Lower lobe of right lung (tissue), 2 donors: ENCODE measurements around the gene HSFX2. TPM values are rescaled to one million over a fixed set of nuclear protein-coding genes. Genes with fewer than 3 reads are reported as not detected.
A peak's percentile ranks its signal among the peaks of the same experiment; 100 is the strongest.
"Not testable (repeated sequence)": the region's sequence is repeated elsewhere in the genome, so short reads cannot be mapped to it uniquely, and the experiment has no call there.

Source experiments
- ATAC-seq, 2 donors: fragments of 200-7000 bp; cut with Tn5 transposase; one replicate each; pipeline ENCODE4 v1.9.1; 2020 to 2022; ENCODE audit warnings: mild to moderate bottlenecking in 2 of 2, moderate library complexity in 2 of 2
- DNase-seq: peaks from one replicate; pipeline ENCODE4 v3.0.0-alpha.2; 2020
- H3K27ac ChIP-seq: fragments of 200-600 bp; one replicate; pipeline ENCODE4 v1.8.0; 2022
- H3K27me3 ChIP-seq: fragments of 200-600 bp; one replicate; pipeline ENCODE4 v1.8.0; 2022; ENCODE audit warnings: low read depth
- H3K36me3 ChIP-seq: fragments of 200-600 bp; one replicate; pipeline ENCODE4 v1.8.0; 2022; ENCODE audit warnings: mild to moderate bottlenecking
- H3K4me1 ChIP-seq: fragments of 200-600 bp; one replicate; pipeline ENCODE4 v1.8.0; 2022
- H3K4me3 ChIP-seq: fragments of 200-600 bp; one replicate; pipeline ENCODE4 v1.8.0; 2022; ENCODE audit warnings: mild to moderate bottlenecking
- H3K9me3 ChIP-seq: fragments of 200-600 bp; one replicate; pipeline ENCODE4 v1.8.0; 2022
- intact Hi-C: fragments of 100-400 bp; cut with DNase I; formaldehyde crosslinking; loops from one replicate; pipeline ENCODE4 v1.11.0; 2022
- total RNA-seq: library from RNA; stranded (reverse); fragmentation: NEBNext Ultra II Directional; extraction: Animal tissue kit (Norgen Biotek cat#: 25700); gene quantifications from one replicate; pipeline ENCODE4 v1.2.1, GENCODE V29; 2021
- TF ChIP-seq, protein P1 (sequence below): fragments of 200-600 bp; IDR thresholded peaks from one replicate; pipeline ENCODE4 v1.8.0; 2022; ENCODE audit warnings: antibody characterized with exemption, mild to moderate bottlenecking
- donor health status: DM: no; HTN: yes; CAD: no; lungs with severe emphysema.

Gene HSFX2
- total RNA-seq, 1 donor from 2014 or later: not detected

DNA sequence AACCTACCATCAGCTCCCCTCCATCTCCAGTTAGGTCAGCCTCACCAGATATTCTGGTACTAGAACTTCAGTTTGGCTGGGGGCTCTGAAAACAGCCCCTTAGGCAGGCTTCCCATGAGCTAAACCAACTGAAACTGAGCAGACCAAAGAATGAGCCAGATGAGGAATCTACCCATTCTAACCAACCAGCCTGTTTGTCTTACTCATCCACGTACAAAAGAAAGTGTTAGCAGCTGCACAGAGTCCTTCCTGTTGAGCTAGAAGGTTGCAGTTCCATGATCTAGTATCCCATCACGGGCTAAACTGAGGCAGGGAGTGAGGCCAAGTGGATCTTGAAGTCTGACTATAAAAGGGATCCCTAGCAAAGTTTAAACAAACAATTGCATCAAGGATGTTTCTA lies 25.3 kb downstream of the HSFX2 start:
- ATAC-seq: no peak
- H3K27ac ChIP-seq: no peak overlapping the region
- intact Hi-C loops: no loop called here
- H3K4me1 ChIP-seq: no peaks in the 10 kb centered on the region
- H3K9me3 ChIP-seq: no peaks in the 10 kb centered on the region
- H3K27me3 ChIP-seq: no peaks in the 10 kb centered on the region
- DNase-seq: no peak
- no peaks in the 10 kb centered on the region for H3K36me3 ChIP-seq
- TF ChIP-seq, protein P1, sequence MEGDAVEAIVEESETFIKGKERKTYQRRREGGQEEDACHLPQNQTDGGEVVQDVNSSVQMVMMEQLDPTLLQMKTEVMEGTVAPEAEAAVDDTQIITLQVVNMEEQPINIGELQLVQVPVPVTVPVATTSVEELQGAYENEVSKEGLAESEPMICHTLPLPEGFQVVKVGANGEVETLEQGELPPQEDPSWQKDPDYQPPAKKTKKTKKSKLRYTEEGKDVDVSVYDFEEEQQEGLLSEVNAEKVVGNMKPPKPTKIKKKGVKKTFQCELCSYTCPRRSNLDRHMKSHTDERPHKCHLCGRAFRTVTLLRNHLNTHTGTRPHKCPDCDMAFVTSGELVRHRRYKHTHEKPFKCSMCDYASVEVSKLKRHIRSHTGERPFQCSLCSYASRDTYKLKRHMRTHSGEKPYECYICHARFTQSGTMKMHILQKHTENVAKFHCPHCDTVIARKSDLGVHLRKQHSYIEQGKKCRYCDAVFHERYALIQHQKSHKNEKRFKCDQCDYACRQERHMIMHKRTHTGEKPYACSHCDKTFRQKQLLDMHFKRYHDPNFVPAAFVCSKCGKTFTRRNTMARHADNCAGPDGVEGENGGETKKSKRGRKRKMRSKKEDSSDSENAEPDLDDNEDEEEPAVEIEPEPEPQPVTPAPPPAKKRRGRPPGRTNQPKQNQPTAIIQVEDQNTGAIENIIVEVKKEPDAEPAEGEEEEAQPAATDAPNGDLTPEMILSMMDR: no peak
- H3K4me3 ChIP-seq: no peak overlapping the region

DNA sequence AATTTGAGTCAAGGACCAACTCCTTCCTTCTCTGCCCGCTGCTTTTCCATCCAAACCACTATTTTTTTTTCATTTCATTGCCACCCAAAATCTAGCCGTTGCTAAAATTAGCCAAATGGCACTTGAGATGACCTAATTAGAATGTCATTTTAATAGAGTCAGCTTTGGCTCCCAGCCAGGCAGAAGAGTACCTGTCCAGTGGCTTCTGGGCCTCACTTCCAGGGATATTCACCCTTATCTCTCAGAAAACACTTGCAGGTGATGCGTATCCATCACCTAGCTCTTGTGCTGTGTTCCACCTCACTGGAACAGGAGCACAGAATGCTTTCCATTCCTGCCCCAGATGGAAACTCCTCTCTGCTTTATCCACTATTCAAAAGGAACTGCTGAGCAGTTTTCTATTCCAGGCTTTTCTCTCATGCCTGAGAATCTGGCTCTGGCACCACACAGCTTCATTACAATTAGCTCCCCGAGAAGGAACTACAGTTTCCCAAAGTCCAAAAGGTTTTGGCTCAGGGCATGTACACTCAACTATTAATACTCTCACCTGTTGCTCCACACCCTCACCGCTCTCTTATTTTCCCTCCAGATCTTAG lies 26.3 kb downstream of the HSFX2 start:
- Histone ChIP-seq H3K4me1 (no peaks in the 10 kb centered on the region), H3K27me3 (no peaks in the 10 kb centered on the region), H3K9me3 (no peaks in the 10 kb centered on the region), H3K4me3 (no peak overlapping the region), H3K27ac (no peak overlapping the region), H3K36me3 (no peaks in the 10 kb centered on the region)
- TF ChIP-seq, protein P1: no peak
- ATAC-seq (no peak), DNase-seq (no peak)
- intact Hi-C loops: no loop called here

DNA sequence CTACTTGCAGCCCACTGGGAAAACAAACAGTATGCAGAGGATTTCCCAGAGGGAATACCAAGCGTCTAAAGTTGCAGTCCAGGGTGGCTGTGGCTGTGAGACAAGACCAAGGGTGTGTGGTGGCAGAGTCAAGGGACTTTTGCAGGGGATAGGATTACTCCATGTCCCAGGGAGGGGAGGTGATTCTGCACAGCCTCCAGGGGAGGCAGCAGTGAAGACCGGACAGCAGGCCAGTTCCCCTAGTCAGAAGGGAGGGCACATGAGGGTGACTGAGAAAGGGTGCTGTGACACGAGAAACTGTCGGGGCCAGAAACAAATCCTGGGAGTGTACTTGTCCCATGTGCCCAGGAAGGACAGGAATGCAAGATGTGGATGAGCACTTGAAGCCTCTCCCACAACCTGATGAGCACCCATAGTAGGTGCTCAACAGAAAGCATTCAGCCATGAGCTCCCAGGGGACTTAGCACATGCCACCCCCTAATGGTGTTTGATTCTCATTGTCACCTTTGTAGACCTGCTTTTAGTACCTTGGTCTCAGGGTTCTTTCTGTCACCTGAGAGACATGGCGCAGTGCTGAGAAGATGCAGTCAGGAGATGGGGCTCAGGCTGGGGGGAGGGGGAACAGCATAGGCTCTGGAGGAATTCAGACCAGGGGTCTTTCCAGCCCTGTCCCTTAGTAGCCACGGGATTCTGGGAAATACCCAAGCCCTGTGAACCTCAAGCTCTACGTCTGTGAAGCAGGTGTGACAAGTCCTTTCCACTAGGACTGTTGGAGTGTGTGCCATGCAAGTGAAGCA lies 27.3 kb downstream of the HSFX2 start:
- DNase-seq (no peak), ATAC-seq (no peak)
- Histone ChIP-seq H3K27ac (no peak overlapping the region), H3K4me1 (no peaks in the 10 kb centered on the region), H3K36me3 (no peaks in the 10 kb centered on the region), H3K9me3 (no peaks in the 10 kb centered on the region), H3K4me3 (no peak overlapping the region), H3K27me3 (no peaks in the 10 kb centered on the region)
- intact Hi-C loops: no loop called here
- TF ChIP-seq, protein P1: no peak

DNA sequence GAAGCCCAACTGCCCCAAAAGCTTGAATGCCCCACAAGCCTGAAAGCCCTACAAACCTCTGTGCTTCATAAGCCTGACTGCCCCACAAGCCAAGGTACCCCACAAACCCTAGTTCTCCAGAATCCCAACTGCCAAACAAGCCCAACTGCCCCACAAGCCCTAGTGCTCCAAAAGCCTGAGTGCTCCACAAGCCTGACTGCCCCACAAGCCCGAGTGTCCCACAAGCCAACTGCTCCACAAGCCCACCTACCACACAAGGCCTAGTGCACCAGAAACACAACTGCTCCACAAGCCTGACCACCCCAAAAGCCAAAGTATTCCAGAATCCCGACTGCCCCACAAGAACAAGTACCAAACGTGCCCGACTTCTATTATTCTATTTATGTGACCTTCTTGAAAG lies 31.8 kb downstream of the HSFX2 start:
- ATAC-seq (no peak), DNase-seq (no peak)
- TF ChIP-seq, protein P1: no peak
- Histone ChIP-seq H3K36me3 (no peaks in the 10 kb centered on the region), H3K9me3 (no peaks in the 10 kb centered on the region), H3K27me3 (no peaks in the 10 kb centered on the region), H3K4me3 (no peak overlapping the region), H3K4me1 (no peaks in the 10 kb centered on the region), H3K27ac (no peak overlapping the region)
- intact Hi-C loops: no loop called here

DNA sequence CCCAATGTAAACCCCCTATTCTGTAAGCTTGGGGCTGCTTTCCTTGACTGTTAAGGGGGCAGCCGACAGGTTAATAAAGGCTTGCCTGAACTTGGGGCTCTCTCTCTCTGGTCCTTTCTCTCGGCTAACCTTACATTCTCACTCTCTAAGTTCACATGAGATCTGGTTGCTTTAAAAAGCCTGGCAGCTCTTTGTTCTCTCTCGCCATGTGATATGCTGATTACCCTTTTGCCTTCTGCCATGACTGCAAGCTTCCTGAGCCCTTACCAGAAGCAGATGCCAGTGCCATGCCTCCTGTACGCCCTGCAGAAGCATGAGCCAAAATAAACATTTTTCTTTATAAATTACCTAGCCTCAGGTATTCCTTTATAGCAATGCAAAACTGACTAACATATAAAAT lies 39.9 kb downstream of the HSFX2 start:
- H3K4me3 ChIP-seq, DNase-seq, H3K9me3 ChIP-seq, H3K4me1 ChIP-seq, H3K36me3 ChIP-seq, H3K27me3 ChIP-seq, H3K27ac ChIP-seq, ATAC-seq, intact Hi-C loops: not testable (repeated sequence)

DNA sequence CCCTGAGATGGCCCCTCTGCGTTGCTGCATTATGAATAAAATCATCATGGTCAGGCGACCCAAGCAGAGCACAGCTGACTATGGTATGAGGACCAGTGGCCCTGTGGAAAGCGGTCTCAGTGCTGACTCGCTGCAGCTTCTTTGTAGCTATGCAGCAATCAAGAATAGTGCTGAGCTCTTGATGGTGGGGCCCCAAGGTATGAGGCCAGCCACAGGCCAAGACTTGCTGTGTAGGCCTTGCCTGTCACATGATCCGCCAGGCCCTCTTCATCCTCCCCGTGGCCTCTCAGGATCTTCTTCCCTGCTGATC lies 43.2 kb downstream of the HSFX2 start:
- H3K4me3 ChIP-seq, intact Hi-C loops, H3K36me3 ChIP-seq, H3K27ac ChIP-seq, DNase-seq, ATAC-seq, H3K27me3 ChIP-seq, H3K9me3 ChIP-seq, H3K4me1 ChIP-seq: not testable (repeated sequence)

DNA sequence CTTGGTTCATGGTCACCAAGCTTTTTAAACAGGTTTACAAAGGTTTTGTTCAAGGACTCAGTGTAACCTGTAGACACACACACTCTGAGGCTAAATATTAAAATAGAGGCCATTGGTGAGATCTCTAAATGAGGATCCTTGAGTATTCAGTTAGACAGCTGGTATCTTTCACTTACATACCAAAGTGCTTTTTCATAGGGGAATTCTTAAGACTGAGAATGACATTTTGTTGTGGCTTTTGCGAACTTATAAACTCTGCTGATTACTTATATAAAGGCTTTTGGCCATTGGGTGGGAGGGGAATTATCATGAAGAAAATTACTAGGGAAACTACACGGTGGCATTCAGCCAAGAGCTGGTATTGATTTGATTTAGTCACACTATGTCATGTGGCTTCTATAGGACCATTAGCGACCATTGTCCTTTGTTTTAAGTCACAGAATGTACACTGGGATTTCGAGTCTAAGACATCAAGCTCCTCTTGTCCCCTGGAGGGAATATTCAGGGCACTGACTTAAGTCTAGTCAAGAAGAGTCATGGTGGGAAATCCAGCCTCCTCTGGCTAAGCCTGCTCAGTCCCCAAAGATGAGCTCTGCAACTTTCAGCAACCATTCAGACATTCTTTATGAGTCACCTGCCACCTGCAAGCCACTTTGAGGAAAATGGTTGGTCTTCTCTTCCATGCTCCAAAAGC lies 43.7 kb downstream of the HSFX2 start:
- H3K4me3 ChIP-seq, DNase-seq, H3K36me3 ChIP-seq, H3K27ac ChIP-seq, H3K9me3 ChIP-seq, H3K27me3 ChIP-seq, intact Hi-C loops, H3K4me1 ChIP-seq, ATAC-seq: not testable (repeated sequence)

DNA sequence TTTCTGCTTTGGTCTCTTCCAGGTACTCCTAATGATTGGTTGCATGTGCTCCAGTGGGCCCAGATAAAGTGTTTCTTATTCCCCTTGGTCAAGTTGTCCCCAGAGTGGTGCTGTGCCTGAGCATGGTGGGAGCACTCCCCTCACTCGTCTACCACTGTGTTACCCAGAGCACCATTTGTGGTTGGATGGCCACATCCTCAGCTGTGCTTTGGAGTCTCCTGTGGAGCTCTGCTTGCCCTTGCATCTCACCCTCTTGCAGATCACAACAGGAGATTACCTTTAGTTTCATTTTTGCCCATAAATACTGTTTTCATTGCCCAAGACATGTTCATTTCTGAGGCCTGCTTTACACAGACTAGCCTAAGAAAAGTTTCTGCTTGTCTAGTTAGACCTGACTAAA lies 44.7 kb downstream of the HSFX2 start:
- peak in 1 of 2 donors; percentile 51 for ATAC-seq
- H3K27ac ChIP-seq, DNase-seq, H3K9me3 ChIP-seq, H3K36me3 ChIP-seq, intact Hi-C loops, H3K4me3 ChIP-seq, H3K4me1 ChIP-seq, H3K27me3 ChIP-seq: not testable (repeated sequence)

DNA sequence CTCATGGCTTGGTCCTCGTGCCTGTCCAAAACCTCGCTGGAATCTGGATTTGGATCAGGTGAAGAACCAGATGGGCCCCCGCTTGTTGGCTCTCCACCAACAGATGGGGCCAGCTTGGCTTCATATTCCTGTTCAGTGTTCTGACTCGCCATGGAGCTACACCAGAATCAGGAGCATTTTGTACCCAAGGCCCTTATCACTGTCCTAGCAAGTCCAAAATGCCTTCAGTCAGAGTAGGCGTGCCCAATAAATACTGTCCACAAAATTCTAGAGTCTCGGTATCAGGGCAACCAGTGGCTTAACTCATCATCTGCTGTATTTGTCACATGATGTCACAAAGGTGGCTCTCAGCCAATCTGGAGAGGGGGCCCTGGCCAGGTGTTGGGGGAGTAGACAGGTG lies 45.4 kb downstream of the HSFX2 start, which contains the start of gene HSFX3:
Gene HSFX3 (minus strand): TSS at position 224 of the 400 bp plus-strand sequence. CDS start 72 bp downstream, at position 152.
- H3K27ac ChIP-seq, H3K4me3 ChIP-seq, H3K27me3 ChIP-seq, H3K4me1 ChIP-seq, H3K9me3 ChIP-seq, intact Hi-C loops, DNase-seq, H3K36me3 ChIP-seq, ATAC-seq: not testable (repeated sequence)
